ENCODE data around the gene TRIM63.
A peak's percentile ranks its signal among the peaks of the same experiment; 100 is the strongest.

Gene TRIM63

DNA sequence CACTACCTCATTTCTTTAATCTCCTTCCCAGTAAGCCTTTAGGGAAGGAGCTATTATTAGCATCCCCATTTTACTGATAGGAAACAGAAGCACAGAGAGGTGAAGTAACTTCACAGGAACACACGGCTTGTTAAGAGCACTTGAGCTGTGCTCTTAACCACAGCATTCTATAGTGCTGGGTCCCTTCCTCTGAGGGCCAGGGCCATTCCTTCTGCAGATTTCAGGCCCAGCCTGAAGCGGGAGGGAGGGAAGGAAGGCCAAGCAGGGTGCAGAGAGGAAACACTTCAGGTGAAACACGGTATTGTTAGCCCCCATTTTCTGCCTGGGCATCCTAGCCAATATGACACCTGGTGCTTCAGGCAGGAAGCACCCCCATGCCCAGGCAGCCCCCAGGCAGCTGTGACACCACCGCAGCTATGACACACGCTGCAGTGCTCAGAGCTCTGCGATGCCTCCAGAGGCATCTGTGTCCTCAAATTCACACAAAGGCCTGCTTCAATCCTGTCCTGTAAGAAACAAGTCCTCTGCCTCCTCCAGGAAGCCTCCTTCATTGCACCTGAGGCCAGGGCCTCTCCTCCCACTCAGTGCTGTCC is 50.4 kb downstream of the TRIM63 start:
- H3K4ac ChIP-seq (ENCODE audit: low read depth in 1 of 2, low read length in 2 of 2), result no peak overlapping the region
- no peak overlapping the region for H2BK15ac ChIP-seq (ENCODE audit: low read depth, poor library complexity, severe bottlenecking)
- no peaks in the 10 kb centered on the region for H3K79me1 ChIP-seq (replicated peaks; ENCODE audit: low read length, poor library complexity, severe bottlenecking)
- H2BK120ac ChIP-seq (ENCODE audit: low read depth, low read length), result no peak overlapping the region
- H3K9ac ChIP-seq (ENCODE audit: low read length), result no peak overlapping the region
- WGBS, result 79% methylated on average over 6 of the region's 6 CpGs
- H3K4me1 ChIP-seq (ENCODE audit: control insufficient read depth, insufficient read depth, low read depth, low read length), result peaks cover 43% of the 10 kb centered on the region
- H2AK5ac ChIP-seq (ENCODE audit: low read length, severe bottlenecking), result no peak overlapping the region
- H4K8ac ChIP-seq (ENCODE audit: low read length), result peak overlapping the region; percentile 19
- H3K27ac ChIP-seq (ENCODE audit: low read length, poor library complexity, severe bottlenecking), result no peak overlapping the region
- H3K9me3 ChIP-seq (ENCODE audit: control insufficient read depth, low read length), result no peaks in the 10 kb centered on the region
- no peak overlapping the region for H3K23ac ChIP-seq (ENCODE audit: low read length in 2 of 2)
- no peak overlapping the region for H2AFZ ChIP-seq (ENCODE audit: low read depth, low read length)
- no peak overlapping the region for H3K18ac ChIP-seq (ENCODE audit: low read depth in 1 of 2, low read length in 2 of 2)
- H3K4me2 ChIP-seq (ENCODE audit: low read length, poor library complexity, severe bottlenecking), result no peak overlapping the region
- peaks cover 0 to 12% of the 10 kb centered on the region in 2 experiments for H3K27me3 ChIP-seq (ENCODE audit: control insufficient read depth in 1 of 2, insufficient read depth in 1 of 2, low read length in 2 of 2)
- DNase-seq, result peak; percentile 58
- H2BK12ac ChIP-seq (ENCODE audit: low read length in 2 of 2), result peak overlapping the region in 1 of 2 experiments; percentile 11
- no peak overlapping the region for H3K4me3 ChIP-seq (ENCODE audit: insufficient read depth in 1 of 2, low read depth in 1 of 2, low read length in 2 of 2)
- H3K14ac ChIP-seq (ENCODE audit: low read length in 2 of 2), result no peak overlapping the region
- no peak overlapping the region for H4K91ac ChIP-seq (ENCODE audit: low read length)
- no peaks in the 10 kb centered on the region for H3K36me3 ChIP-seq (ENCODE audit: control insufficient read depth in 1 of 2, insufficient read depth in 2 of 2, low read depth in 1 of 2, low read length in 2 of 2)
- no peak overlapping the region for H2BK5ac ChIP-seq (ENCODE audit: low read depth, low read length, poor library complexity, severe bottlenecking)

DNA sequence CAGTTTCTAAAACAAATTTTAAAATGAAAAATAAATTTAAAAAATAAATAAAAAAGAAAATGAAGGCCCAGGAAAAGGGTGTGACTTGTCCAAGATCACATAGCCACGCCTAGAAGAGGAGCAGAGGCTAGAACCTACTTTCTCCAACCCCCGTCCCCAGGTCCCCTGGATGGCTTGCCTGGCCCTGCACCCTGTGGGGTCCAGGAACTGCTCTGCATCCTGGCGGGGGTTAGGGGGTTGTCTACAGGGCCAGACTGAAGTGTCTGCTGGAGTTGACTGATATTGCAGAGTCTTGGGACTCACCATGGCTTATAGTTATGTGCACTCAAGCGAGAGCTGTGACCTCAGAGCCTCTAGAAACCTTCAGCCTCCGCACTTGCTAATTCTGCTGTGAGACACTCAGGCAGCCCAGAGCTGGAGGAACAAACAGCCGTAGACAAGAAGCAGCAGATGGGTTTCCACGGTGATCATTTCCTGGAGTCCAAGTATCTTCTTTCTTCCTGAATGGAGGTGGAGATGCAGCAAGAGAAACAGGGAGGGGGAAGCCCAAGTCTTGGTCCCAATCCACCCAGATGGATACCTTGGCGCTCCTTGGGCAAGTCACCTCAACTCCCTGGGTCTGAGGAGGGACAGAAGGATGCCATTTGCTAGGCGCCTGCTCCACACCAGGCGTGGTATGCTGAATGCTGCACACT is 51.0 kb downstream of the TRIM63 start:
- H2AK5ac ChIP-seq (ENCODE audit: low read length, severe bottlenecking), result no peak overlapping the region

DNA sequence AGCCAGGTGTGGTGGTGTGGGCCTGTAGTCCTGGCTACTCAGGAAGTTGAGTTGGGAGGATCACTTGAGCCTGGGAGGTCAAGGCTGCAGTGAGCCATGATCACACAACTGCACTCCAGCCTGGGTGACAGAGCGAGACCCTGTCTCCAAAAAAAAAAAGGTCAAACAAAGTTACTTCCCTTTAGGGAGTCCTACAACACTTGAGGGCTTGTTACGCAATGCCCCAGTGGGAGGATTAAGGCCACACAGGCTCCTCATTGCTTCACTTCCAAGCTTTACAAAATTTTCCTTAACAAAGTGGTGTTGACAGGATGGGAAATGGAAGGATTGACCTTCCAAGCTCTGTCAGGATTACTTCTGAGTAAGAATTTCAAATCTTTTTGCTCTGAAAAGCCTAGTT is 52.1 kb downstream of the TRIM63 start:
- H4K91ac ChIP-seq (ENCODE audit: low read length), result no peak overlapping the region
- WGBS, result 71% methylated on average over 2 of the region's 2 CpGs
- H2BK12ac ChIP-seq (ENCODE audit: low read length in 2 of 2), result no peak overlapping the region
- no peak overlapping the region for H3K4me2 ChIP-seq (ENCODE audit: low read length, poor library complexity, severe bottlenecking)
- no peaks in the 10 kb centered on the region for H3K9me3 ChIP-seq (ENCODE audit: control insufficient read depth, low read length)
- no peak overlapping the region for H3K4me3 ChIP-seq (ENCODE audit: insufficient read depth in 1 of 2, low read depth in 1 of 2, low read length in 2 of 2)
- no peak overlapping the region for H3K27ac ChIP-seq (ENCODE audit: low read length, poor library complexity, severe bottlenecking)
- no peak overlapping the region for H2BK120ac ChIP-seq (ENCODE audit: low read depth, low read length)
- H4K8ac ChIP-seq (ENCODE audit: low read length), result no peak overlapping the region
- peaks cover 33% of the 10 kb centered on the region for H3K4me1 ChIP-seq (ENCODE audit: control insufficient read depth, insufficient read depth, low read depth, low read length)
- H3K18ac ChIP-seq (ENCODE audit: low read depth in 1 of 2, low read length in 2 of 2), result no peak overlapping the region
- no peak overlapping the region for H3K23ac ChIP-seq (ENCODE audit: low read length in 2 of 2)
- no peak overlapping the region for H2BK5ac ChIP-seq (ENCODE audit: low read depth, low read length, poor library complexity, severe bottlenecking)
- H2AK5ac ChIP-seq (ENCODE audit: low read length, severe bottlenecking), result no peak overlapping the region
- peaks cover 0 to 9% of the 10 kb centered on the region in 2 experiments for H3K27me3 ChIP-seq (ENCODE audit: control insufficient read depth in 1 of 2, insufficient read depth in 1 of 2, low read length in 2 of 2)
- no peak overlapping the region for H3K9ac ChIP-seq (ENCODE audit: low read length)
- H2AFZ ChIP-seq (ENCODE audit: low read depth, low read length), result no peak overlapping the region
- H3K36me3 ChIP-seq (ENCODE audit: control insufficient read depth in 1 of 2, insufficient read depth in 2 of 2, low read depth in 1 of 2, low read length in 2 of 2), result no peaks in the 10 kb centered on the region
- H3K4ac ChIP-seq (ENCODE audit: low read depth in 1 of 2, low read length in 2 of 2), result no peak overlapping the region
- no peak overlapping the region for H3K14ac ChIP-seq (ENCODE audit: low read length in 2 of 2)
- no peaks in the 10 kb centered on the region for H3K79me1 ChIP-seq (replicated peaks; ENCODE audit: low read length, poor library complexity, severe bottlenecking)
- DNase-seq, result peak; percentile 77
- H2BK15ac ChIP-seq (ENCODE audit: low read depth, poor library complexity, severe bottlenecking), result no peak overlapping the region

More for the DNA sequence above, 51.0 kb downstream of the TRIM63 start:
- H2BK120ac ChIP-seq (ENCODE audit: low read depth, low read length), result no peak overlapping the region
- H2BK5ac ChIP-seq (ENCODE audit: low read depth, low read length, poor library complexity, severe bottlenecking), result no peak overlapping the region
- no peak overlapping the region for H3K4ac ChIP-seq (ENCODE audit: low read depth in 1 of 2, low read length in 2 of 2)
- 76% methylated on average over 10 of the region's 10 CpGs for WGBS
- peaks cover 0 to 9% of the 10 kb centered on the region in 2 experiments for H3K27me3 ChIP-seq (ENCODE audit: control insufficient read depth in 1 of 2, insufficient read depth in 1 of 2, low read length in 2 of 2)
- no peak overlapping the region for H2AFZ ChIP-seq (ENCODE audit: low read depth, low read length)
- H3K4me1 ChIP-seq (ENCODE audit: control insufficient read depth, insufficient read depth, low read depth, low read length), result peaks cover 39% of the 10 kb centered on the region
- no peak overlapping the region for H2BK15ac ChIP-seq (ENCODE audit: low read depth, poor library complexity, severe bottlenecking)
- no peak overlapping the region for H3K23ac ChIP-seq (ENCODE audit: low read length in 2 of 2)
- peak overlapping the region in 1 of 2 experiments; percentile 28 for H3K18ac ChIP-seq (ENCODE audit: low read depth in 1 of 2, low read length in 2 of 2)
- H3K9me3 ChIP-seq (ENCODE audit: control insufficient read depth, low read length), result no peaks in the 10 kb centered on the region
- H2BK12ac ChIP-seq (ENCODE audit: low read length in 2 of 2), result no peak overlapping the region
- no peaks in the 10 kb centered on the region for H3K79me1 ChIP-seq (replicated peaks; ENCODE audit: low read length, poor library complexity, severe bottlenecking)
- H3K36me3 ChIP-seq (ENCODE audit: control insufficient read depth in 1 of 2, insufficient read depth in 2 of 2, low read depth in 1 of 2, low read length in 2 of 2), result no peaks in the 10 kb centered on the region
- H3K4me2 ChIP-seq (ENCODE audit: low read length, poor library complexity, severe bottlenecking), result no peak overlapping the region
- DNase-seq, result peak; percentile 55
- H3K27ac ChIP-seq (ENCODE audit: low read length, poor library complexity, severe bottlenecking), result no peak overlapping the region
- H3K9ac ChIP-seq (ENCODE audit: low read length), result no peak overlapping the region
- no peak overlapping the region for H4K91ac ChIP-seq (ENCODE audit: low read length)
- H3K4me3 ChIP-seq (ENCODE audit: insufficient read depth in 1 of 2, low read depth in 1 of 2, low read length in 2 of 2), result no peak overlapping the region
- H3K14ac ChIP-seq (ENCODE audit: low read length in 2 of 2), result no peak overlapping the region
- H4K8ac ChIP-seq (ENCODE audit: low read length), result no peak overlapping the region

DNA sequence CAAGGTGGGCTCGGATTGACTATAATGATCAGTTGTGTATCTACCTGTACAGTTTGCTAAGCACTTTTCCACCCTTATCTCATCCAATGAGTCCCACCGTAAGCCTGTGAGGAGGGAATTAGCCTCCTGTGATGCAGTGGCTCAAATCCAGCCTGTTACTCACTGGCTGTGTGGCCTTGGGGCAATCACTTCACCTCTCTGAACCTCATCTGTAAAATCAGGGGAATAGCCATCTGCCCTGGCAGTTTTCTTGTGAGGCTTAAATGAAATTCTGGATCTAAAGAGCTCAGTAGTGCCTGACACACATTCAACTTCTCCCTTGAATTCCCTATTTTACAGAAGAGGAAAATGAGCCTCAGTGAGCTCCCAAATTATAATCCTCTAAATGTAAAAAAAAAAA is 53.3 kb downstream of the TRIM63 start:
- WGBS, result 94% methylated on average over 2 of the region's 2 CpGs
- Histone ChIP-seq H2BK5ac (ENCODE audit: low read depth, low read length, poor library complexity, severe bottlenecking) (no peak overlapping the region), H3K18ac (ENCODE audit: low read depth in 1 of 2, low read length in 2 of 2) (no peak overlapping the region), H2AK5ac (ENCODE audit: low read length, severe bottlenecking) (no peak overlapping the region), H3K4ac (ENCODE audit: low read depth in 1 of 2, low read length in 2 of 2) (no peak overlapping the region), H3K4me3 (ENCODE audit: insufficient read depth in 1 of 2, low read depth in 1 of 2, low read length in 2 of 2) (no peak overlapping the region), H2AFZ (ENCODE audit: low read depth, low read length) (no peak overlapping the region), H3K27me3 (ENCODE audit: control insufficient read depth in 1 of 2, insufficient read depth in 1 of 2, low read length in 2 of 2) (peaks cover 0 to 9% of the 10 kb centered on the region in 2 experiments), H2BK120ac (ENCODE audit: low read depth, low read length) (no peak overlapping the region), H4K8ac (ENCODE audit: low read length) (no peak overlapping the region), H3K4me2 (ENCODE audit: low read length, poor library complexity, severe bottlenecking) (no peak overlapping the region), H3K27ac (ENCODE audit: low read length, poor library complexity, severe bottlenecking) (no peak overlapping the region), H4K91ac (ENCODE audit: low read length) (no peak overlapping the region), H2BK12ac (ENCODE audit: low read length in 2 of 2) (no peak overlapping the region), H3K23ac (ENCODE audit: low read length in 2 of 2) (no peak overlapping the region), H2BK15ac (ENCODE audit: low read depth, poor library complexity, severe bottlenecking) (no peak overlapping the region), H3K36me3 (ENCODE audit: control insufficient read depth in 1 of 2, insufficient read depth in 2 of 2, low read depth in 1 of 2, low read length in 2 of 2) (no peaks in the 10 kb centered on the region), H3K4me1 (ENCODE audit: control insufficient read depth, insufficient read depth, low read depth, low read length) (peaks cover 26% of the 10 kb centered on the region), H3K79me1 (replicated peaks; ENCODE audit: low read length, poor library complexity, severe bottlenecking) (no peaks in the 10 kb centered on the region), H3K14ac (ENCODE audit: low read length in 2 of 2) (no peak overlapping the region), H3K9ac (ENCODE audit: low read length) (no peak overlapping the region), H3K9me3 (ENCODE audit: control insufficient read depth, low read length) (no peaks in the 10 kb centered on the region)
- no peak for DNase-seq
